Measurements from ENCODE around the gene PDZD11. TPM values are rescaled to one million over a fixed set of nuclear protein-coding genes. Genes with fewer than 3 reads are reported as not detected.

Gene PDZD11
- total RNA-seq, 1 experiment from 2014 or later: 83.0 TPM

DNA sequence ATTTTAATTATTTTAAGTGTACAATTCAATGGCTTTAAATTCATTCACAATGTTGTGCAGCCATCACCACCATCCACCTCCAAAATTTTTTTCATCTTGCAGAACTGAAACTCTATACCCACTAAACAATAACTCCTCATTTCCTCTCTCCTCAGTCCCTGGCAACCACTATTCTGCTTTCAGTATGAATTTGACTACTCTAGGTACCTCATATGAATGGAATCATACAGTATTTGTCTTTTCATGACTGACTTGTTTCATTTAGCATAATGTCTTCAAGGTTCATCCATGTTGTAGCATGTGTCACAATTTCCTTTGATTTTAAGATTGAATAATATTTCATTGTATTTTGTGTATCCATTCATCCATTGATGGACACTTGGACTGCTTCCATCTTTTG, 47.0 kb upstream of the PDZD11 start:
- H3K9me2 ChIP-seq (replicated peaks; ENCODE audit: low read length): no peaks in the 10 kb centered on the region
- no TSS peak for BruUV-seq (replicated peaks)
- no peak overlapping the region for H3K4me2 ChIP-seq (ENCODE audit: low read length)
- 0 out of 2 replicates have a peak, but pooled peaks cover 8% of the 10 kb centered on the region for H3K4me1 ChIP-seq (ENCODE audit: insufficient read depth, low read length)
- H3K9ac ChIP-seq (ENCODE audit: low read length): no peak overlapping the region
- ChIA-PET CTCF (no interaction called here), POLR2A (ENCODE audit: unreplicated experiment) (no interaction called here)
- H3K27me3 ChIP-seq (ENCODE audit: low read length): no peaks in the 10 kb centered on the region
- peaks cover 35% of the 10 kb centered on the region for H3K36me3 ChIP-seq (ENCODE audit: low read depth, low read length)
- no peaks in the 10 kb centered on the region for H3K9me3 ChIP-seq (ENCODE audit: low read length)
- no peak for TF ChIP-seq EZH2 (IDR thresholded peaks at IDR 0.05; ENCODE audit: low read length, unreplicated experiment)
- no peak for TF ChIP-seq EZH2phosphoT487 (IDR thresholded peaks at IDR 0.05; ENCODE audit: borderline replicate concordance, low read length)
- no peak for TF ChIP-seq CTCF (conservative IDR thresholded peaks at IDR 0.05; ENCODE audit: low read depth, low read length)
- no peaks in the 10 kb centered on the region for H4K20me1 ChIP-seq (ENCODE audit: low read length)
- no peak overlapping the region for H3K27ac ChIP-seq (ENCODE audit: low read length)
- H3K4me3 ChIP-seq (ENCODE audit: low read length): no peak overlapping the region
- no peak for DNase-seq
- H3K79me2 ChIP-seq (ENCODE audit: low read length): no peaks in the 10 kb centered on the region
- intact Hi-C loops (cut with micrococcal nuclease): loop anchor here (10.0 kb wide), 1 partner anchor 218 kb away; no protein-coding TSS in a partner anchor
- no peak overlapping the region for H2AFZ ChIP-seq (ENCODE audit: low read length)
- ATAC-seq: no peak
- H3F3A ChIP-seq (ENCODE audit: low read length, unreplicated experiment): no peaks in the 10 kb centered on the region

DNA sequence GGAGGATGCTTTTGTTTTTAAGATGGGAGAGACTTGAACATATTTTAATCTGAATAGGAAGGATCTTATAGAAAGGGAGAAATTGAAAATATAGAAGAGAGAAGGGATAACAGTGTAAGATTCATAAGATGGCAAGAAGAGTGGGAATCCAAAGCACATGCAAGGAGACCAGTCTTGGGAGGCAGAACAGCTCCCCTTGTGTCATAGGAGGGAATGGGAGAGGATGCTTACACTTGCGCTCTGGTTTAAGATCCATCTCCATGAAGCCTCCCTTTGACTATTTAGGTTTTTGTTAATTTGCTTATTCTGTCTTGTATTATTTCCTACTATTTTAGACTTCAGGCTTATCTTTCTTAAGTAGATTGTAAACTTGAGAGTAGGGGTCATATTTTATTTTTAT, 42.9 kb upstream of the PDZD11 start:
- Histone ChIP-seq H3K79me2 (ENCODE audit: low read length) (no peaks in the 10 kb centered on the region), H3K27ac (ENCODE audit: low read length) (no peak overlapping the region), H3K9me2 (replicated peaks; ENCODE audit: low read length) (no peaks in the 10 kb centered on the region), H3K4me1 (ENCODE audit: insufficient read depth, low read length) (peaks cover 5% of the 10 kb centered on the region; the same call in 1 of the 2 replicates), H3K9ac (ENCODE audit: low read length) (no peak overlapping the region), H3K9me3 (ENCODE audit: low read length) (no peaks in the 10 kb centered on the region), H3K36me3 (ENCODE audit: low read depth, low read length) (peaks cover 42% of the 10 kb centered on the region), H4K20me1 (ENCODE audit: low read length) (no peaks in the 10 kb centered on the region), H3F3A (ENCODE audit: low read length, unreplicated experiment) (no peaks in the 10 kb centered on the region), H3K27me3 (ENCODE audit: low read length) (no peaks in the 10 kb centered on the region), H3K4me2 (ENCODE audit: low read length) (no peak overlapping the region), H2AFZ (ENCODE audit: low read length) (no peak overlapping the region), H3K4me3 (ENCODE audit: low read length) (no peak overlapping the region)
- peak; percentile 37; the same call in 1 of the 2 replicates for TF ChIP-seq CTCF (conservative IDR thresholded peaks at IDR 0.05; ENCODE audit: low read depth, low read length)
- TF ChIP-seq EZH2 (IDR thresholded peaks at IDR 0.05; ENCODE audit: low read length, unreplicated experiment): no peak
- no peak for TF ChIP-seq EZH2phosphoT487 (IDR thresholded peaks at IDR 0.05; ENCODE audit: borderline replicate concordance, low read length)
- no TSS peak for BruUV-seq (replicated peaks)
- POLR2A ChIA-PET (ENCODE audit: unreplicated experiment): no interaction called here
- intact Hi-C loops (cut with micrococcal nuclease): loop anchor here (5.0 to 10.0 kb wide), 2 partner anchors 40 to 222 kb away; partner anchors contain the start of gene KIF4A
- no peak for ATAC-seq
- CTCF ChIA-PET: no interaction called here
- no peak for DNase-seq

DNA sequence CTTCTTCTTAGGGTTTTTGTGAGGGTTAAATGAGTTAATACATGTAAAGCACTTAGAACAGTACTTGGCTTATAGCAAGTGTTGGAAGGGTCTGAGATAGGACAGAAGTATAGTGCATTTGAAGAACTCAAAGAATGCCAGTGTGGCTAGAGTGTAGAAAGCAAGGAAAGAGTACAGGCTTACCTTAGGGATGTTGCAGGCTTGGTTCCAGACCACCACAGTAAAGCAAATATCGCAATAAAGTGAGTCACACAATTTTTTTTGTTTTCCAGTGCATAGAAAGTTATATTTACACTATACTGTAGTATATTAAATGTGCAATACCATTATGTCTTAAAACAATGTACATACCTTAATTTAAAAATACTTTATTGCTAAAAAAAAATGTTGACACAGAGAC, 41.4 kb upstream of the PDZD11 start:
- Histone ChIP-seq H3K27ac (ENCODE audit: low read length) (no peak overlapping the region), H3K9me2 (replicated peaks; ENCODE audit: low read length) (no peaks in the 10 kb centered on the region), H3F3A (ENCODE audit: low read length, unreplicated experiment) (no peaks in the 10 kb centered on the region), H3K27me3 (ENCODE audit: low read length) (no peaks in the 10 kb centered on the region), H3K4me1 (ENCODE audit: insufficient read depth, low read length) (peaks cover 5% of the 10 kb centered on the region; the same call in 1 of the 2 replicates), H3K4me3 (ENCODE audit: low read length) (no peak overlapping the region), H2AFZ (ENCODE audit: low read length) (no peak overlapping the region), H3K4me2 (ENCODE audit: low read length) (no peak overlapping the region), H3K9me3 (ENCODE audit: low read length) (no peaks in the 10 kb centered on the region), H3K79me2 (ENCODE audit: low read length) (no peaks in the 10 kb centered on the region), H3K9ac (ENCODE audit: low read length) (no peak overlapping the region), H3K36me3 (ENCODE audit: low read depth, low read length) (peaks cover 43% of the 10 kb centered on the region), H4K20me1 (ENCODE audit: low read length) (no peaks in the 10 kb centered on the region)
- TF ChIP-seq EZH2 (IDR thresholded peaks at IDR 0.05; ENCODE audit: low read length, unreplicated experiment) (no peak), EZH2phosphoT487 (IDR thresholded peaks at IDR 0.05; ENCODE audit: borderline replicate concordance, low read length) (no peak), CTCF (conservative IDR thresholded peaks at IDR 0.05; ENCODE audit: low read depth, low read length) (no peak)
- POLR2A ChIA-PET (ENCODE audit: unreplicated experiment): no interaction called here
- intact Hi-C loops (cut with micrococcal nuclease): loop anchor here (1.0 to 10.0 kb wide), 3 partner anchors 39 to 224 kb away; partner anchors contain the start of gene KIF4A
- ATAC-seq: peak; percentile 92
- BruUV-seq (replicated peaks): no TSS peak
- CTCF ChIA-PET: no interaction called here
- peak; percentile 51 for DNase-seq
